Vagina (tissue), 2 donors: Measurements from ENCODE around the gene TPPP. TPM values are rescaled to one million over a fixed set of nuclear protein-coding genes. Genes with fewer than 3 reads are reported as not detected.
"Not testable (repeated sequence)": the region's sequence is repeated elsewhere in the genome, so short reads cannot be mapped to it uniquely, and the experiment has no call there.

Source experiments
- DNase-seq, 2 donors: peaks; one replicate each; pipeline ENCODE4 v3.0.0-alpha.2; 2017; ENCODE audit errors: extremely low spot score in 2 of 2
- H3K27ac ChIP-seq: fragments of 200-600 bp; sonication (generic); one replicate; pipeline ENCODE4 v1.5.1; 2019
- H3K27me3 ChIP-seq: fragments of 200-600 bp; sonication (generic); one replicate; pipeline ENCODE4 v1.5.1; 2019
- H3K36me3 ChIP-seq, 2 donors: fragments of 200-600 bp; sonication (generic); one replicate each; pipeline ENCODE4 v1.5.1; 2017 to 2019
- H3K4me1 ChIP-seq: fragments of 200-600 bp; sonication (generic); one replicate; pipeline ENCODE4 v1.5.1; 2019
- H3K4me3 ChIP-seq, 2 donors: fragments of 200-600 bp; sonication (generic); 1 replicate in 1 of 2; 2 replicates in 1 of 2; pipeline ENCODE4 v1.5.1; 2016 to 2019
- H3K9me3 ChIP-seq: fragments of 200-600 bp; sonication (generic); one replicate; pipeline ENCODE4 v1.5.1; 2019
- POLR2A ChIP-seq, 2 donors: fragments of 450-650 bp; IDR thresholded peaks; one replicate each; pipeline ENCODE4 v1.6.1; 2017; ENCODE audit warnings: antibody characterized with exemption in 2 of 2, mild to moderate bottlenecking in 2 of 2, moderate library complexity in 2 of 2
- POLR2AphosphoS5 ChIP-seq, 2 donors: sonication (generic); formaldehyde crosslinking; IDR thresholded peaks; one replicate each; pipeline ENCODE4 v1.9.0; 2017; ENCODE audit warnings: antibody characterized with exemption in 2 of 2, mild to moderate bottlenecking in 2 of 2, low read depth in 1 of 2; ENCODE audit not compliant: insufficient read depth in 1 of 2
- intact Hi-C: fragments of 100-400 bp; cut with DNase I; formaldehyde crosslinking; loops from one replicate; pipeline ENCODE4 v1.15.1; 2023
- total RNA-seq: library from RNA; depleted of rRNA; stranded (reverse); fragments of >200 nt; gene quantifications from one replicate; pipeline ENCODE4 v1.2.3, GENCODE V29; 2016
- TF ChIP-seq, protein P1 (sequence below), 3 experiments: fragments of 450-650 bp in 2 of 3; fragments of 200-600 bp in 1 of 3; sonication (generic) in 1 of 3; IDR thresholded peaks; one replicate each; pipeline ENCODE4 v1.5.1; 2017 to 2019; ENCODE audit warnings: antibody characterized with exemption in 3 of 3, mild to moderate bottlenecking in 2 of 3, moderate library complexity in 2 of 3

TPPP gene
- total RNA-seq, 1 donor from 2014 or later: 4.7 TPM

DNA sequence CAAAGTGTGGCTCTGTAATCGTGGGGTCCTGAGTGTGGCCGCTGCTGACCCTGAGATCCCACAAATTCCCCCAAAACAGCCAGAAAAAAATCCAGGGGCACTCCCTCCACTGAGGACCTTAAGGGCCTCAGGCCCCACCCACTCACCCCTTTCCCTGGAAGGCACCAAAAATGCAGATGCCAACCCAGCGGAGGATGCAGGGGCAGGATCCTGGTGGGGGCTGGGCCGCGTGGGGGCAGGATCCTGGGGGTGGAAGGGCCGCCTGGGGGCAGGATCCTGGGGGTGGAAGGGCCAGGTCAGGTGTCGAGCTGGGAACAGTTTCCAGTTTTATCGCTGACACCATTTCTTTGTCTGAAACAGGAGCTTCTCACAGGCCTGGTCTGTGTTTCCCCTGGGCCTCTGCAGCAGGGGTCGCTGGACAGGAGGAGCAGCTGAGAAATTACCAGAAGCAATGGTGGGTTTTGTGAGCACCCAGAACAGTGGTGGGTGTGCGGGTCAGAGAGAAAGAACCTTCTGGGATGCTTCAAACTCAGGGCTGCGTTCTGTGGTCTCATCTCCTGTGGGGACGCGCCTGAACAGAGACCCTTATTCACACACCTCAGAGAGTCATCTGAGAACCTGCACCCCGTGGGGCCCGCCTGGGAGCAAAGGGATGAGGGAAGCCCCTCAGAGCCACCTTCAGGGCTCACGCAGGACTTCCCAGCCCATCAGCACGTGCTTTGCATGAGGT lies 13.8 kb downstream of the TPPP start:
- DNase-seq, intact Hi-C loops, H3K36me3 ChIP-seq, H3K27ac ChIP-seq, H3K4me3 ChIP-seq, H3K27me3 ChIP-seq, H3K4me1 ChIP-seq, H3K9me3 ChIP-seq: not testable (repeated sequence)

DNA sequence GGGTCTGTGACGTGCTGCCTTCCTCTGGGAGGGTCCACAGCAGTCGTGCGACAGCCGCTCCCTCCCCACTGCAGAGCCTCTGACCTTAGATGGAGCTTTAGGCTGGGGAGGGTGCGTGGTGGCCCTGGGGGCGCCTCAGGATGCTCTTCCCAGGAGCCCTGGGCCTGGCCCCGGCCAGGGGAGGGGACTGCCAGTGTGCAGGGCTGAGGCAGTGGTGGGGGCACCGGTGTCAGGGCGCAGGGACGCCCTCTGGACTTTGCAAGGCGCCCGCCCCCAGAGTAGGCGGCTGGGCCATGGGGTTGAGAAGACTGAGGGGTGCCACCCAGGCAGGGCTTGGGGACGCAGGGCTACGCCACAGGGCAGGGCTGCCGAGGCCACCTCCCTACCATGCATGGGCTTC lies 14.6 kb downstream of the TPPP start:
- H3K9me3 ChIP-seq, H3K4me3 ChIP-seq, DNase-seq, H3K36me3 ChIP-seq, H3K27me3 ChIP-seq, H3K27ac ChIP-seq, intact Hi-C loops: not testable (repeated sequence)
- peaks cover 12% of the 10 kb centered on the region for H3K4me1 ChIP-seq

DNA sequence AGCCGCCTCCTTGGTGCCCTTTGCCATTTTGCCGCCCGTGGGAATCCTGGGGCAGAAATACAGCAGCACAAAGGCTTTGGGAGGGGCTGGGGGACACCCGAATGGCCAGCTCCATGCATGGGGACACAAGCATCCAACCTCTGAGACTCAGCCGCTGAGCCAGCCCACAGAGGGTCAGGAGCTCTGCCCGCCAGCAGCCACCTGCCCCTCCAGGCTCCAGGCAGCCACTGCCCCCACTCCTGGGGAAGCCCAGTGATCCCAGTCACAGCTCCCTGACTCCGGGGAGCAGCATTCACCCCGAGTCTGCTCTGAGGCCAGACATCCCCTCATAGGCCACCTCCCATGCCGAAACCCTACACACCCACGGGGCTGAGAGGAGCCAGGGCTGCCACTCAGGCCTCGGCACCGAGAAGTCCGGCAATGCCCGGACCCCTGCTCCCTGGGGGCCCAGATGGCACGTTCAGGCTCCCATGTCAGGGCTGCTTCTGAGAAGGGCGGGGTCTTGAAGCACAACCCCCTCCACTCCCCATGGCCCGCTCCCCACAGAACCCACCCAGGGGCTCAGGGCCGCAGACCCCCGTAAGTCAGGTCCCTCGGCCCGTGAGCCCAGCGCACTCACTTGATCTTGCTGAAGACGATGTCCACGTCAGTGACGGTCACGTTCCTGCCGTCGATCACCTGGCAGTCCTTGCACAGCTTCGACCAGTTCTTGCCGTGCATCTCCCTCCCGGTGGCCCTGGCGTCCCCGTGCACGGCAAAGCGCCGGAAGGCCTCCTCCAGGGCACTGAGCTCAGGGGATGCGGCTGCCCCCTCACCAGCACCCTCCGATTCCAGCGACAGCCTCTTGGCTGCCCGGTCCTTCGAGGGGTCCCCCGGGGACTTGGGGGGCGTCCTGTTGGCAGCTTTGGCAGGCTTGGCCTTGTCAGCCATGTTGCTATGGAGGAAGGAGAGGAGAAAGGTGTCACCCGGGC lies 15.7 kb downstream of the TPPP start:
- Histone ChIP-seq H3K27ac (no peak overlapping the region), H3K4me3 (no peak overlapping the region), H3K27me3 (no peaks in the 10 kb centered on the region), H3K36me3 (no peaks in the 10 kb centered on the region), H3K9me3 (no peaks in the 10 kb centered on the region), H3K4me1 (peaks cover 24% of the 10 kb centered on the region)
- TF ChIP-seq, protein P1, sequence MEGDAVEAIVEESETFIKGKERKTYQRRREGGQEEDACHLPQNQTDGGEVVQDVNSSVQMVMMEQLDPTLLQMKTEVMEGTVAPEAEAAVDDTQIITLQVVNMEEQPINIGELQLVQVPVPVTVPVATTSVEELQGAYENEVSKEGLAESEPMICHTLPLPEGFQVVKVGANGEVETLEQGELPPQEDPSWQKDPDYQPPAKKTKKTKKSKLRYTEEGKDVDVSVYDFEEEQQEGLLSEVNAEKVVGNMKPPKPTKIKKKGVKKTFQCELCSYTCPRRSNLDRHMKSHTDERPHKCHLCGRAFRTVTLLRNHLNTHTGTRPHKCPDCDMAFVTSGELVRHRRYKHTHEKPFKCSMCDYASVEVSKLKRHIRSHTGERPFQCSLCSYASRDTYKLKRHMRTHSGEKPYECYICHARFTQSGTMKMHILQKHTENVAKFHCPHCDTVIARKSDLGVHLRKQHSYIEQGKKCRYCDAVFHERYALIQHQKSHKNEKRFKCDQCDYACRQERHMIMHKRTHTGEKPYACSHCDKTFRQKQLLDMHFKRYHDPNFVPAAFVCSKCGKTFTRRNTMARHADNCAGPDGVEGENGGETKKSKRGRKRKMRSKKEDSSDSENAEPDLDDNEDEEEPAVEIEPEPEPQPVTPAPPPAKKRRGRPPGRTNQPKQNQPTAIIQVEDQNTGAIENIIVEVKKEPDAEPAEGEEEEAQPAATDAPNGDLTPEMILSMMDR (IDR thresholded peaks at IDR 0.05): no peak
- no peak for TF ChIP-seq POLR2AphosphoS5 (IDR thresholded peaks at IDR 0.05; ENCODE audit: insufficient read depth in 1 of 2, low read depth in 1 of 2)
- intact Hi-C loops: no loop called here
- DNase-seq: no peak

DNA sequence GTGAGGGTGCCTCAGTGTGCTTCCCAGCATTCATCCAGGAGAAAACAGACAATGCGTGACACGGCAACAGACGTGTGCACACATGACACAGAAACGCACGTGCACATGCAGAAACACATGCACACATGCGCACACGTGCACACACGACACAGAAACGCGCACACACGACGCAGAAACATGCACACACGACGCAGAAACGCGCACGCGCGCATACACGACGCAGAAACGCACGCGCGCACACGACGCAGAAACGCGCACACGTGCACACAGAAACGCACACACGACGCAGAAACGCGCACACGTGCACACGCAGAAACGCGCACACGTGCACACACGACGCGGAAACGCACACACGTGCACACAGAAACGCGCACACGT lies 16.5 kb downstream of the TPPP start:
- no peak for DNase-seq
- intact Hi-C loops: no loop called here

DNA sequence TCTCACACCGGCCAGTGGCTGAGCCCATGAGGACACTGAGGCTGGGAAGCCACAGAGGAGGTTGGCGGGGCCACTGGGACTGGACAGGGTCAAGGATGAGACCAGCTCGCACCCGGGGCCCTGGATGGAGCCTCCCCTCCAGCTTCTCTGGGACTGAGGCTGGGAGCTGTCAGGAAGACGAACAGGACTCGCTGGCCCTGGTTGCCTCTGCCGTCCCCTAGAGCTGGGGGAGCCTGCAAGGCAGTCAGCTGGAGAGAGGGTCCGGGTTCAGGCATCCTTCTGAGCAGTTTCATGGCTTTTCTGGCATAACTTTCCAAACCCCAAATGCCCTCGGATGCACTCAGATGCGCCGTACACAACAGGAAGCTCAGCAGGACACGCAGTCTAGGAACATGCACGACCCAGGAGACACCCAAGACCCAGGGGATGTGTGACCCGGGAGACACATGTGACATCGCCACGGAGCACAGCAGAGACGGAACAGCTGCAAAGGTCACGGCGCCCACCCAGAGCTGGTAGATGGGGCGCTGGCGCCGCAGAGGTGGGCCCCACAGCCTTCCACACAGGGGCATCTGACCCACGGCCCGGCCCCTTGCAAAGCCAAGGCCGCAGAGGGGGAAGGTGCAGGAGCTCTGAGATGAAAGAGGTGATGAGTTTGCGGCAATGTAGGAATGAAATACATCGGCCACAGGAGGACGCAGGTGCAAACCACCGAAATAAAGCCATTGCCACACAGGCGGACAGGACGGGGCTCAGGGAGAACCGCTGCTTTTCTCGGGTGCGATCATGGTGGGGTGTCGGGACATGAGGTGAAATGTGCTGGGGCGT lies 17.1 kb downstream of the TPPP start:
- Histone ChIP-seq H3K36me3 (no peaks in the 10 kb centered on the region), H3K4me1 (peaks cover 37% of the 10 kb centered on the region), H3K27me3 (no peaks in the 10 kb centered on the region), H3K27ac (no peak overlapping the region), H3K9me3 (no peaks in the 10 kb centered on the region), H3K4me3 (no peak overlapping the region)
- no peak for DNase-seq
- intact Hi-C loops: no loop called here
- TF ChIP-seq, protein P1 (IDR thresholded peaks at IDR 0.05): no peak
- no peak for TF ChIP-seq POLR2A (IDR thresholded peaks at IDR 0.05)
- no peak for TF ChIP-seq POLR2AphosphoS5 (IDR thresholded peaks at IDR 0.05; ENCODE audit: insufficient read depth in 1 of 2, low read depth in 1 of 2)

More for the DNA sequence above, 16.5 kb downstream of the TPPP start:
- Histone ChIP-seq H3K27me3 (no peaks in the 10 kb centered on the region), H3K36me3 (no peaks in the 10 kb centered on the region), H3K27ac (no peak overlapping the region), H3K4me3 (no peak overlapping the region), H3K4me1 (peaks cover 31% of the 10 kb centered on the region), H3K9me3 (no peaks in the 10 kb centered on the region)
- no peak for TF ChIP-seq POLR2A (IDR thresholded peaks at IDR 0.05)
- no peak for TF ChIP-seq POLR2AphosphoS5 (IDR thresholded peaks at IDR 0.05; ENCODE audit: insufficient read depth in 1 of 2, low read depth in 1 of 2)
- TF ChIP-seq, protein P1 (IDR thresholded peaks at IDR 0.05): no peak
